ENCODE data around the gene TMEM219.
A peak's percentile ranks its signal among the peaks of the same experiment; 100 is the strongest.

The TMEM219 gene

GRCh38 chr16:29995324-29995910, 33.5 kb downstream of the TMEM219 start, which contains the start of gene HIRIP3:
Gene HIRIP3, minus strand, starts transcription at chr16:29995617. Its CDS starts 12 bp downstream, at chr16:29995605.
- DNase-seq (ENCODE audit: low read depth) = peak; percentile 77

GRCh38 chr16:29995911-29996765, 34.3 kb downstream of the TMEM219 start, which contains the start of gene INO80E:
Gene INO80E, plus strand, starts transcription at chr16:29996241. Its CDS starts 70 bp downstream, at chr16:29996311.
- DNase-seq (ENCODE audit: low read depth) = peak; percentile 99

- no peak for DNase-seq (ENCODE audit: low read depth)
These were observed 34.9 kb downstream of the TMEM219 start for GRCh38 chr16:29996766-29997250.

- DNase-seq (ENCODE audit: low read depth) = no peak
These were observed 37.7 kb downstream of the TMEM219 start for GRCh38 chr16:29999605-30000004.

GRCh38 chr16:30000735-30001631, 39.1 kb downstream of the TMEM219 start:
- no peak for DNase-seq (ENCODE audit: low read depth)

GRCh38 chr16:30002614-30003346, 40.9 kb downstream of the TMEM219 start:
- DNase-seq (ENCODE audit: low read depth) = no peak

- no peak for DNase-seq (ENCODE audit: low read depth)
These were observed 42.0 kb downstream of the TMEM219 start for GRCh38 chr16:30003670-30004423.

- no peak for DNase-seq (ENCODE audit: low read depth)
These were observed 42.5 kb downstream of the TMEM219 start for GRCh38 chr16:30004424-30004776.

- DNase-seq (ENCODE audit: low read depth) = no peak
These were observed 42.9 kb downstream of the TMEM219 start for GRCh38 chr16:30004811-30005242.

- no peak for DNase-seq (ENCODE audit: low read depth)
These were observed 43.6 kb downstream of the TMEM219 start for GRCh38 chr16:30005341-30006094.

GRCh38 chr16:30006095-30006473, 44.2 kb downstream of the TMEM219 start:
- DNase-seq (ENCODE audit: low read depth) = no peak

- DNase-seq (ENCODE audit: low read depth) = no peak
These were observed 44.9 kb downstream of the TMEM219 start for GRCh38 chr16:30006659-30007377.

- no peak for DNase-seq (ENCODE audit: low read depth)
These were observed 45.6 kb downstream of the TMEM219 start for GRCh38 chr16:30007378-30007895.

GRCh38 chr16:30009085-30009862, 47.4 kb downstream of the TMEM219 start:
- no peak for DNase-seq (ENCODE audit: low read depth)

- no peak for DNase-seq (ENCODE audit: low read depth)
These were observed 48.3 kb downstream of the TMEM219 start for GRCh38 chr16:30009990-30010843.

- DNase-seq (ENCODE audit: low read depth) = no peak
These were observed 49.2 kb downstream of the TMEM219 start, which contains the start of gene DOC2A for GRCh38 chr16:30010844-30011713. Gene DOC2A, minus strand, starts transcription at chr16:30011027. Its CDS starts 805 bp downstream, at chr16:30010222.

Data from stimulated activated CD8-positive, alpha-beta memory T cell treated with anti-CD3 and anti-CD28 coated beads, Interleukin-12 subunit alpha, Interleukin-12 subunit beta, amount 100 ng/mL, for 4 hours (primary cell).